GM18861 (cell line): ENCODE data around the gene LDB3.

Source experiments
- ATAC-seq: cut with Tn5 transposase; IDR thresholded peaks from one replicate; pipeline ENCODE4 v1.9.1; 2021; ENCODE audit not compliant: unreplicated experiment

LDB3 gene

GRCh38 chr10:86684331-86685097 lies 16.2 kb downstream of the LDB3 start:
- ATAC-seq = no peak

GRCh38 chr10:86685416-86685815 lies 17.1 kb downstream of the LDB3 start:
- ATAC-seq = no peak

GRCh38 chr10:86685893-86686632 lies 17.8 kb downstream of the LDB3 start:
- ATAC-seq = no peak

GRCh38 chr10:86686972-86687371 lies 18.7 kb downstream of the LDB3 start:
- no peak for ATAC-seq

- ATAC-seq = no peak
Measured at GRCh38 chr10:86687750-86688149, 19.4 kb downstream of the LDB3 start.

GRCh38 chr10:86688398-86688921 lies 20.1 kb downstream of the LDB3 start:
- peak; percentile 80 for ATAC-seq

GRCh38 chr10:86689146-86689545 lies 20.8 kb downstream of the LDB3 start:
- no peak for ATAC-seq

- no peak for ATAC-seq
Measured at GRCh38 chr10:86690231-86690630, 21.9 kb downstream of the LDB3 start.

GRCh38 chr10:86690657-86691084 lies 22.4 kb downstream of the LDB3 start:
- ATAC-seq = no peak

- no peak for ATAC-seq
Measured at GRCh38 chr10:86691333-86692022, 23.2 kb downstream of the LDB3 start.

- ATAC-seq = no peak
Measured at GRCh38 chr10:86692023-86692514, 23.8 kb downstream of the LDB3 start.

- no peak for ATAC-seq
Measured at GRCh38 chr10:86692664-86693063, 24.4 kb downstream of the LDB3 start.

GRCh38 chr10:86693275-86693674 lies 25.0 kb downstream of the LDB3 start:
- no peak for ATAC-seq

GRCh38 chr10:86693721-86694369 lies 25.5 kb downstream of the LDB3 start:
- no peak for ATAC-seq

- no peak for ATAC-seq
Measured at GRCh38 chr10:86698207-86698940, 30.1 kb downstream of the LDB3 start.

GRCh38 chr10:86699125-86699524 lies 30.8 kb downstream of the LDB3 start:
- ATAC-seq = no peak

- ATAC-seq = no peak
Measured at GRCh38 chr10:86699541-86699940, 31.2 kb downstream of the LDB3 start.

- no peak for ATAC-seq
Measured at GRCh38 chr10:86699991-86700840, 31.9 kb downstream of the LDB3 start.
